Endodermal cell (in vitro differentiated cells): Measurements from ENCODE around the gene JMJD7. TPM values are rescaled to one million over a fixed set of nuclear protein-coding genes. Genes with fewer than 3 reads are reported as not detected.

Experiments used
- DNase-seq: peaks from one replicate; pipeline ENCODE4 v3.0.0-alpha.2; 2017
- H3K27ac ChIP-seq: 2 replicates; pipeline ENCODE4 v1.5.1; 2013; ENCODE audit warnings: mild to moderate bottlenecking, low read depth, low read length, moderate library complexity
- H3K27me3 ChIP-seq: 2 replicates; pipeline ENCODE4 v1.6.1; 2013; ENCODE audit warnings: mild to moderate bottlenecking, low read length, moderate library complexity; ENCODE audit not compliant: insufficient read depth, control insufficient read depth, poor library complexity, severe bottlenecking
- H3K36me3 ChIP-seq: 2 replicates; pipeline ENCODE4 v1.7.0; 2013; ENCODE audit warnings: mild to moderate bottlenecking, low read length, moderate library complexity; ENCODE audit not compliant: control insufficient read depth, insufficient read depth
- H3K4me1 ChIP-seq: one replicate; pipeline ENCODE4 v1.7.0; 2013; ENCODE audit warnings: low read length; ENCODE audit not compliant: control insufficient read depth, insufficient read depth
- H3K4me3 ChIP-seq: 2 replicates; pipeline ENCODE4 v1.5.1; 2013; ENCODE audit warnings: mild to moderate bottlenecking, low read length, moderate library complexity
- H3K9ac ChIP-seq: 2 replicates; pipeline ENCODE4 v1.6.1; 2013; ENCODE audit warnings: mild to moderate bottlenecking, low read length, moderate library complexity; ENCODE audit not compliant: poor library complexity, severe bottlenecking; ENCODE audit errors: extremely low read depth
- H3K9me3 ChIP-seq: 2 replicates; pipeline ENCODE4 v1.6.1; 2013; ENCODE audit warnings: mild to moderate bottlenecking, low read length, moderate library complexity; ENCODE audit not compliant: control insufficient read depth
- H3K27ac Mint-ChIP-seq: 2 replicates; pipeline ENCODE4 v1.8.0; 2020; ENCODE audit warnings: mixed read lengths
- H3K27me3 Mint-ChIP-seq: 2 replicates; pipeline ENCODE4 v1.8.0; 2021; ENCODE audit warnings: mild to moderate bottlenecking, mixed read lengths; ENCODE audit not compliant: insufficient read depth
- H3K36me3 Mint-ChIP-seq: 2 replicates; pipeline ENCODE4 v1.8.0; 2020; ENCODE audit warnings: low read depth, mixed read lengths
- H3K4me1 Mint-ChIP-seq: 2 replicates; pipeline ENCODE4 v1.8.0; 2020; ENCODE audit warnings: mixed read lengths
- H3K4me3 Mint-ChIP-seq: 2 replicates; pipeline ENCODE4 v1.8.0; 2020; ENCODE audit warnings: mild to moderate bottlenecking, moderate library complexity, mixed read lengths
- H3K9me3 Mint-ChIP-seq: 2 replicates; pipeline ENCODE4 v1.8.0; 2020; ENCODE audit warnings: mild to moderate bottlenecking, mixed read lengths
- CTCF ChIP-seq: fragments of 200-600 bp; sonication (generic); conservative IDR thresholded peaks from 2 replicates; pipeline ENCODE4 v1.5.0; 2021; ENCODE audit warnings: antibody characterized with exemption, mild to moderate bottlenecking
- WGBS, 2 experiments: methylation state at CpG; one replicate each; pipeline versions ENCODE4 v1.1.5 to v1.1.7; 2013; ENCODE audit warnings: missing lambda C conversion rate in 2 of 2, mixed read lengths in 1 of 2; ENCODE audit not compliant: insufficient coverage in 1 of 2, insufficient read length in 1 of 2; 5-methylcytosine and 5-hydroxymethylcytosine counted together
- total RNA-seq, 2 donors: library from RNA; stranded (reverse); fragmentation: NEBNext Ultra II Directional in 1 of 2; extraction: Animal tissue kit (Norgen Biotek cat#: 25700) in 1 of 2; gene quantifications; 2 replicates in 1 of 2; 3 replicates in 1 of 2; pipeline ENCODE4 v1.2.1, GENCODE V29; 2021

The JMJD7 gene
- total RNA-seq, 2 donors from 2014 or later = 18.4 to 22.1 TPM

DNA sequence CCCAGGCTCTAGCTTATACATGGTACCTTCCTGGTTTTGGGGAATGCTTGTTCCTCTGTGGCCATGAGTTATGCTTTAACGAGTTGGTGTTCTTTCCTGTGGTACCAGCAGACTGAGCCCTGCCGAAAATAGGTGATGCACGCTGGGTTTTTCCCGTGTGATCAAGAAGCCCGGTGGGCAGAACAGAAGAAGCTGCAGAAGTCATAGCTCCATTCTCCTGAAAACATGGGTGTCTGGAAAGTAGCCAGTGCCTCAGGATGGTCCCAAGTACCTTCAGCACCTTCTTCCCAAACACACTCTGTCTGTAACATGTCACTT, 28.4 kb upstream of the JMJD7 start:
- WGBS, 2 experiments = 94 to 100% methylated on average over 4 to 5 of the region's 5 CpGs
- H3K27ac ChIP-seq = no peak overlapping the region
- TF ChIP-seq CTCF = no peak
- peaks cover 2% of the 10 kb centered on the region for H3K36me3 ChIP-seq
- H3K9me3 ChIP-seq = no peaks in the 10 kb centered on the region
- no peaks in the 10 kb centered on the region for H3K4me1 ChIP-seq
- Mint-ChIP-seq H3K36me3 (peaks cover 20% of the 10 kb centered on the region), H3K9me3 (no peaks in the 10 kb centered on the region), H3K4me1 (peaks cover 3% of the 10 kb centered on the region), H3K27me3 (no peaks in the 10 kb centered on the region), H3K27ac (no peak overlapping the region), H3K4me3 (no peak overlapping the region)
- H3K4me3 ChIP-seq = no peak overlapping the region
- DNase-seq = no peak
- no peaks in the 10 kb centered on the region for H3K27me3 ChIP-seq
- H3K9ac ChIP-seq = no peak overlapping the region

DNA sequence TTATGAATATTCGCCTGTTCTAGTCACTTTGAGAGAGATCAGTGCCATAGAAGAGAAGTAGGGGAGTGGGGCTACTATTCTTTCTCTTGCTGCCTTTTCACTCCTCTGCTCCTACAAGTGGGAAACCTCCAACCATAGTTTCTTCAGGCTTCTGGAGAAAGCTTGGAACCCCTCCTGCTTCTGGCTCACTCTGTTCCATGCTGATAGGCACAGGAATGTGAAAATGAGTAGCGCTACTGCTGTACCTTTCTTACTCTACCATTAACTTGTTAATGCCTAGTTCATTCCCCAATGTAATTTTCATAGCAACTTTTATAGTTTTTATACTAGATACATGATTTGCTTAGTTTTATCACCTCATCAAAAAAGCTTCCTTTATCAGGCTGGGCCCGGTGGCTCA, 26.7 kb upstream of the JMJD7 start:
- WGBS, 2 experiments = 83 to 98% methylated on average over 1 to 3 of the region's 3 CpGs
- no peak for TF ChIP-seq CTCF
- Histone ChIP-seq H3K9me3 (no peaks in the 10 kb centered on the region), H3K27me3 (no peaks in the 10 kb centered on the region), H3K36me3 (peaks cover 2% of the 10 kb centered on the region), H3K4me3 (no peak overlapping the region), H3K4me1 (no peaks in the 10 kb centered on the region), H3K9ac (no peak overlapping the region), H3K27ac (no peak overlapping the region)
- H3K9me3 Mint-ChIP-seq = no peaks in the 10 kb centered on the region
- peaks cover 20% of the 10 kb centered on the region for H3K36me3 Mint-ChIP-seq
- H3K27me3 Mint-ChIP-seq = no peaks in the 10 kb centered on the region
- no peak overlapping the region for H3K4me3 Mint-ChIP-seq
- no peak overlapping the region for H3K27ac Mint-ChIP-seq
- DNase-seq = no peak
- H3K4me1 Mint-ChIP-seq = peaks cover 3% of the 10 kb centered on the region

GRCh38 chr15:41801850-41802455, 25.9 kb upstream of the JMJD7 start:
- H3K27me3 ChIP-seq = no peaks in the 10 kb centered on the region
- no peak for TF ChIP-seq CTCF
- H3K27ac Mint-ChIP-seq = no peak overlapping the region
- no peak overlapping the region for H3K4me3 Mint-ChIP-seq
- DNase-seq = no peak
- no peak overlapping the region for H3K4me3 ChIP-seq
- no peak overlapping the region for H3K27ac ChIP-seq
- H3K4me1 ChIP-seq = no peaks in the 10 kb centered on the region
- H3K36me3 ChIP-seq = peaks cover 2% of the 10 kb centered on the region
- no peaks in the 10 kb centered on the region for H3K27me3 Mint-ChIP-seq
- no peaks in the 10 kb centered on the region for H3K9me3 ChIP-seq
- peaks cover 2% of the 10 kb centered on the region for H3K4me1 Mint-ChIP-seq
- no peak overlapping the region for H3K9ac ChIP-seq
- peaks cover 20% of the 10 kb centered on the region for H3K36me3 Mint-ChIP-seq
- 97% methylated on average over 3 of the region's 3 CpGs; no CpG with 5 or more reads in 1 of the 2 experiments for WGBS, 2 experiments
- H3K9me3 Mint-ChIP-seq = no peaks in the 10 kb centered on the region
